ENCODE measurements around the gene RBMS1. TPM values are rescaled to one million over a fixed set of nuclear protein-coding genes. Genes with fewer than 3 reads are reported as not detected.

Gene RBMS1
- total and polyA plus RNA-seq, 2 donors (not counting 1 experiment from before 2014, with no cell fraction given) = 18.0 to 36.7 TPM

DNA sequence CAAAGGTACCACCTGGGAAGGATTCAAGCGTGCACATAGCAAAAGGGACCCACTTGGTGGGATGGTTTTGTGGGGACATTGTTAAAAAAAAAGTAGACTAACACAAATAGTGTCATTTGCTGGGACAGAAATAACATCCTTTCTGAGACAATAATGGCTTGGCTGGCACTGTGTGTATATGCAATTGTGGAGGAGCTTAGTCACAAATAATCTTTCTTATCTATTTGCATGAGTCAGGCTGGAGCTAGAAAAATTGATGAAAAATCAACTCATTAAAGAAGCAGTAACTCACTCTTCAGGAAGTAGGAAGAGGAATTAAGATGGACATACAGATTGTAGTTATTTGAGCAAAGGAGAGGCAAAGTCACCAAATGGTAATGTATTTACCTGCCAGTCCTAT is 264.0 kb downstream of the RBMS1 start:
- WGBS (ENCODE audit: insufficient coverage) = no CpG with 5 or more reads among the region's 1 CpG

GRCh38 chr2:160228141-160228917 is 265.3 kb downstream of the RBMS1 start:
- ATAC-seq (ENCODE audit: low read depth) (no peak), DNase-seq (no peak)
- H3K27ac Mint-ChIP-seq = no peak overlapping the region
- no peak overlapping the region for H3K4me2 ChIP-seq (replicated peaks; ENCODE audit: low read depth, low read length, poor library complexity, severe bottlenecking)
- H3K4me1 Mint-ChIP-seq = peaks cover 7% of the 10 kb centered on the region
- H3K27me3 Mint-ChIP-seq = peaks cover 3% of the 10 kb centered on the region
- H3K9ac ChIP-seq (ENCODE audit: low read length) = no peak overlapping the region
- H3K9me3 ChIP-seq (ENCODE audit: control extremely low read depth in 1 of 3, control insufficient read depth in 2 of 3, insufficient read depth in 1 of 3, low read length in 2 of 3) = no peaks in the 10 kb centered on the region
- H3K4me3 Mint-ChIP-seq = no peak overlapping the region
- ChIA-PET CTCF (no interaction called here), POLR2A (no interaction called here)
- H2AFZ ChIP-seq (ENCODE audit: insufficient read depth, low read depth, low read length, poor library complexity, severe bottlenecking) = no peak overlapping the region
- intact Hi-C loops (cut with micrococcal nuclease) = no loop called here
- H4K20me1 ChIP-seq (ENCODE audit: control insufficient read depth, insufficient read depth, low read length, poor library complexity, severe bottlenecking) = no peaks in the 10 kb centered on the region
- WGBS (ENCODE audit: insufficient coverage) = no CpG with 5 or more reads among the region's 5 CpGs
- no peaks in the 10 kb centered on the region for H3K9me3 Mint-ChIP-seq (ENCODE audit: insufficient read depth)
- H3K27me3 ChIP-seq (replicated peaks in 1 of 4; ENCODE audit: control extremely low read depth in 1 of 4, control insufficient read depth in 3 of 4, insufficient read depth in 4 of 4, low read length in 3 of 4) = no peaks in the 10 kb centered on the region
- H3K79me2 ChIP-seq (ENCODE audit: control insufficient read depth, insufficient read depth, low read length) = no peaks in the 10 kb centered on the region
- no peak overlapping the region for H3K27ac ChIP-seq (ENCODE audit: low read length in 2 of 2)
- TF ChIP-seq, protein P1, sequence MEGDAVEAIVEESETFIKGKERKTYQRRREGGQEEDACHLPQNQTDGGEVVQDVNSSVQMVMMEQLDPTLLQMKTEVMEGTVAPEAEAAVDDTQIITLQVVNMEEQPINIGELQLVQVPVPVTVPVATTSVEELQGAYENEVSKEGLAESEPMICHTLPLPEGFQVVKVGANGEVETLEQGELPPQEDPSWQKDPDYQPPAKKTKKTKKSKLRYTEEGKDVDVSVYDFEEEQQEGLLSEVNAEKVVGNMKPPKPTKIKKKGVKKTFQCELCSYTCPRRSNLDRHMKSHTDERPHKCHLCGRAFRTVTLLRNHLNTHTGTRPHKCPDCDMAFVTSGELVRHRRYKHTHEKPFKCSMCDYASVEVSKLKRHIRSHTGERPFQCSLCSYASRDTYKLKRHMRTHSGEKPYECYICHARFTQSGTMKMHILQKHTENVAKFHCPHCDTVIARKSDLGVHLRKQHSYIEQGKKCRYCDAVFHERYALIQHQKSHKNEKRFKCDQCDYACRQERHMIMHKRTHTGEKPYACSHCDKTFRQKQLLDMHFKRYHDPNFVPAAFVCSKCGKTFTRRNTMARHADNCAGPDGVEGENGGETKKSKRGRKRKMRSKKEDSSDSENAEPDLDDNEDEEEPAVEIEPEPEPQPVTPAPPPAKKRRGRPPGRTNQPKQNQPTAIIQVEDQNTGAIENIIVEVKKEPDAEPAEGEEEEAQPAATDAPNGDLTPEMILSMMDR (IDR thresholded peaks at IDR 0.05) = no peak
- no peak for TF ChIP-seq EZH2 (IDR thresholded peaks at IDR 0.05; ENCODE audit: borderline replicate concordance, insufficient read depth, low read depth, low read length, poor library complexity, severe bottlenecking)
- no peak overlapping the region for H3K4me3 ChIP-seq (ENCODE audit: control extremely low read depth in 1 of 5, extremely low read depth in 1 of 5, insufficient read depth in 1 of 5, low read depth in 2 of 5, low read length in 4 of 5)
- H3K36me3 ChIP-seq (replicated peaks in 1 of 2; ENCODE audit: control extremely low read depth in 1 of 2, control insufficient read depth in 1 of 2, extremely low read depth in 1 of 2, insufficient read depth in 2 of 2, low read length in 1 of 2) = no peaks in the 10 kb centered on the region
- no peaks in the 10 kb centered on the region for H3K4me1 ChIP-seq (ENCODE audit: control insufficient read depth in 2 of 2, insufficient read depth in 2 of 2, low read length in 2 of 2)

More for the DNA sequence above, 264.0 kb downstream of the RBMS1 start:
- intact Hi-C loops (cut with micrococcal nuclease) = no loop called here
- H2AFZ ChIP-seq (ENCODE audit: insufficient read depth, low read depth, low read length, poor library complexity, severe bottlenecking) = no peak overlapping the region
- Mint-ChIP-seq H3K27ac (no peak overlapping the region), H3K4me1 (no peaks in the 10 kb centered on the region), H3K4me3 (no peak overlapping the region), H3K27me3 (peaks cover 3% of the 10 kb centered on the region), H3K9me3 (ENCODE audit: insufficient read depth) (no peaks in the 10 kb centered on the region)
- H4K20me1 ChIP-seq (ENCODE audit: control insufficient read depth, insufficient read depth, low read length, poor library complexity, severe bottlenecking) = no peaks in the 10 kb centered on the region
- H3K9ac ChIP-seq (ENCODE audit: low read length) = no peak overlapping the region
- H3K27ac ChIP-seq (ENCODE audit: low read length in 2 of 2) = no peak overlapping the region
- no peaks in the 10 kb centered on the region for H3K9me3 ChIP-seq (ENCODE audit: control extremely low read depth in 1 of 3, control insufficient read depth in 2 of 3, insufficient read depth in 1 of 3, low read length in 2 of 3)
- ATAC-seq (ENCODE audit: low read depth) = no peak
- no peak overlapping the region for H3K4me2 ChIP-seq (replicated peaks; ENCODE audit: low read depth, low read length, poor library complexity, severe bottlenecking)
- ChIA-PET POLR2A (no interaction called here), CTCF (interaction anchor here (1.2 kb wide), 1 partner anchor 23 kb away, joined by 3 read pairs; no protein-coding TSS in a partner anchor)
- DNase-seq = no peak
- H3K27me3 ChIP-seq (replicated peaks in 1 of 4; ENCODE audit: control extremely low read depth in 1 of 4, control insufficient read depth in 3 of 4, insufficient read depth in 4 of 4, low read length in 3 of 4) = no peaks in the 10 kb centered on the region
- no peaks in the 10 kb centered on the region for H3K4me1 ChIP-seq (ENCODE audit: control insufficient read depth in 2 of 2, insufficient read depth in 2 of 2, low read length in 2 of 2)
- H3K4me3 ChIP-seq (ENCODE audit: control extremely low read depth in 1 of 5, extremely low read depth in 1 of 5, insufficient read depth in 1 of 5, low read depth in 2 of 5, low read length in 4 of 5) = no peak overlapping the region
- H3K36me3 ChIP-seq (replicated peaks in 1 of 2; ENCODE audit: control extremely low read depth in 1 of 2, control insufficient read depth in 1 of 2, extremely low read depth in 1 of 2, insufficient read depth in 2 of 2, low read length in 1 of 2) = no peaks in the 10 kb centered on the region
- TF ChIP-seq EZH2 (IDR thresholded peaks at IDR 0.05; ENCODE audit: borderline replicate concordance, insufficient read depth, low read depth, low read length, poor library complexity, severe bottlenecking) = no peak
- TF ChIP-seq, protein P1 (IDR thresholded peaks at IDR 0.05) = no peak
- no peaks in the 10 kb centered on the region for H3K79me2 ChIP-seq (ENCODE audit: control insufficient read depth, insufficient read depth, low read length)
